Gastroesophageal sphincter (tissue), 4 donors: ENCODE data around the gene COPZ1. TPM values are rescaled to one million over a fixed set of nuclear protein-coding genes. Genes with fewer than 3 reads are reported as not detected.

ENCODE experiments used
- ATAC-seq: fragments of 150-250 bp; one replicate; pipeline ENCODE4 v1.9.1; 2016; ENCODE audit warnings: mild to moderate bottlenecking, moderate library complexity
- H3K27ac ChIP-seq, 4 donors: fragments of 200-600 bp; sonication (generic) in 3 of 4; 1 replicate in 3 of 4; 2 replicates in 1 of 4; pipeline ENCODE4 v1.5.1; 2016 to 2019
- H3K27me3 ChIP-seq: fragments of 200-600 bp; sonication (generic); one replicate; pipeline ENCODE4 v1.5.1; 2019
- H3K36me3 ChIP-seq, 2 donors: fragments of 200-600 bp; sonication (generic); one replicate each; pipeline ENCODE4 v1.5.1; 2019; ENCODE audit warnings: control low read depth in 1 of 2
- H3K4me1 ChIP-seq, 3 donors: fragments of 200-600 bp; sonication (generic); 1 replicate in 2 of 3; 2 replicates in 1 of 3; pipeline ENCODE4 v1.5.1; 2016 to 2019; ENCODE audit warnings: control low read depth in 2 of 3
- H3K4me3 ChIP-seq, 2 donors: fragments of 200-600 bp; sonication (generic); one replicate each; pipeline ENCODE4 v1.5.1; 2019; ENCODE audit warnings: mild to moderate bottlenecking in 1 of 2, moderate library complexity in 1 of 2
- H3K9me3 ChIP-seq, 3 donors: fragments of 200-600 bp; sonication (generic); one replicate each; pipeline ENCODE4 v1.5.1; 2017 to 2019; ENCODE audit warnings: control low read depth in 2 of 3
- CTCF ChIP-seq, 4 experiments: fragments of 200-600 bp in 2 of 4; fragments of 450-650 bp in 2 of 4; sonication (generic) in 1 of 4; IDR thresholded peaks; one replicate each; pipeline ENCODE4 v1.5.1; 2017 to 2019; ENCODE audit warnings: antibody characterized with exemption in 4 of 4, mild to moderate bottlenecking in 2 of 4, moderate library complexity in 2 of 4
- EP300 ChIP-seq: sonication (generic); formaldehyde crosslinking; IDR thresholded peaks from one replicate; pipeline ENCODE4 v1.6.1; 2017; ENCODE audit warnings: antibody characterized with exemption, mild to moderate bottlenecking
- POLR2A ChIP-seq, 2 donors: fragments of 450-650 bp; IDR thresholded peaks; one replicate each; pipeline ENCODE4 v1.6.1; 2017; ENCODE audit warnings: antibody characterized with exemption in 2 of 2, mild to moderate bottlenecking in 2 of 2, moderate library complexity in 1 of 2
- POLR2AphosphoS5 ChIP-seq: sonication (generic); formaldehyde crosslinking; IDR thresholded peaks from one replicate; pipeline ENCODE4 v1.6.1; 2017; ENCODE audit warnings: antibody characterized with exemption
- WGBS, 2 donors: methylation state at CpG; one replicate each; pipeline ENCODE4 v1.1.5; 2018; ENCODE audit warnings: low coverage in 1 of 2; 5-methylcytosine and 5-hydroxymethylcytosine counted together
- total RNA-seq, 4 donors: library from RNA; depleted of rRNA; stranded (reverse); fragments of >200 nt; gene quantifications; one replicate each; pipeline ENCODE4 v1.1.0, GENCODE V29; 2016

COPZ1 gene
- total RNA-seq, 4 donors from 2014 or later = 47.0 to 138 (median 57.5) TPM

- no peaks in the 10 kb centered on the region for H3K9me3 ChIP-seq
- no peak overlapping the region for H3K27ac ChIP-seq
- no peak overlapping the region for H3K4me3 ChIP-seq
- TF ChIP-seq EP300 (no peak), POLR2A (IDR thresholded peaks at IDR 0.05) (no peak), CTCF (IDR thresholded peaks at IDR 0.05) (no peak), POLR2AphosphoS5 (no peak)
- peak; percentile 27 for ATAC-seq
- 92 to 100% methylated on average over 2 of the region's 3 CpGs for WGBS, 2 donors
- peaks cover 0 to 40% (median 9%) of the 10 kb centered on the region in 3 donors for H3K4me1 ChIP-seq
- no peaks in the 10 kb centered on the region for H3K27me3 ChIP-seq
- H3K36me3 ChIP-seq = no peaks in the 10 kb centered on the region
Observed at GRCh38 chr12:54383041-54383609, 58.2 kb downstream of the COPZ1 start.

GRCh38 chr12:54384591-54385041 is 59.7 kb downstream of the COPZ1 start, which contains the start of gene ZNF385A:
Gene ZNF385A, minus strand, starts transcription at chr12:54384733. Its CDS starts 219 bp downstream, at chr12:54384514.
- 80% methylated on average over 1 of the region's 1 CpG; no CpG with 5 or more reads in 1 of the 2 donors for WGBS, 2 donors
- Histone ChIP-seq H3K36me3 (no peaks in the 10 kb centered on the region), H3K27me3 (no peaks in the 10 kb centered on the region), H3K4me3 (peak within 1 kb of the TSS in 1 of 2 donors; percentile 14), H3K4me1 (peaks cover 0 to 26% (median 5%) of the 10 kb centered on the region in 3 donors), H3K27ac (peak within 1 kb of the TSS in 3 of 4 donors; percentile 11 to 48 (median 15)), H3K9me3 (no peaks in the 10 kb centered on the region)
- TF ChIP-seq POLR2A (IDR thresholded peaks at IDR 0.05) = no peak
- ATAC-seq = no peak

- H3K27ac ChIP-seq = peak overlapping the region in 3 of 4 donors; percentile 15 to 48 (median 31)
Observed at GRCh38 chr12:54385251-54385914, 60.5 kb downstream of the COPZ1 start.

GRCh38 chr12:54386403-54387113 is 61.6 kb downstream of the COPZ1 start:
- Histone ChIP-seq H3K4me1 (peaks cover 0 to 34% (median 6%) of the 10 kb centered on the region in 3 donors), H3K4me3 (no peak overlapping the region), H3K36me3 (no peaks in the 10 kb centered on the region), H3K27ac (no peak overlapping the region), H3K27me3 (no peaks in the 10 kb centered on the region), H3K9me3 (no peaks in the 10 kb centered on the region)
- no peak for ATAC-seq
- TF ChIP-seq POLR2A (IDR thresholded peaks at IDR 0.05) = no peak
- no peak for TF ChIP-seq POLR2AphosphoS5
- no peak for TF ChIP-seq CTCF (IDR thresholded peaks at IDR 0.05)
- TF ChIP-seq EP300 = no peak
- 79 to 100% methylated on average over 2 of the region's 3 CpGs for WGBS, 2 donors

More at GRCh38 chr12:54385251-54385914, 60.5 kb downstream of the COPZ1 start:
- peak overlapping the region in 1 of 2 donors; percentile 14 for H3K4me3 ChIP-seq
- no peaks in the 10 kb centered on the region for H3K36me3 ChIP-seq
- no peaks in the 10 kb centered on the region for H3K27me3 ChIP-seq
- peaks cover 0 to 23% (median 5%) of the 10 kb centered on the region in 3 donors for H3K4me1 ChIP-seq
- no peak for TF ChIP-seq CTCF (IDR thresholded peaks at IDR 0.05)
- TF ChIP-seq POLR2A (IDR thresholded peaks at IDR 0.05) = no peak
- no peaks in the 10 kb centered on the region for H3K9me3 ChIP-seq
- no peak for ATAC-seq
- WGBS, 2 donors = 58 to 69% methylated on average over 3 of the region's 10 CpGs

GRCh38 chr12:54387114-54387467 is 62.2 kb downstream of the COPZ1 start:
- WGBS, 2 donors = 100% methylated on average over 3 of the region's 3 CpGs; no CpG with 5 or more reads in 1 of the 2 donors
- Histone ChIP-seq H3K27me3 (no peaks in the 10 kb centered on the region), H3K4me3 (no peak overlapping the region), H3K9me3 (no peaks in the 10 kb centered on the region), H3K27ac (no peak overlapping the region), H3K4me1 (peaks cover 0 to 39% (median 10%) of the 10 kb centered on the region in 3 donors), H3K36me3 (no peaks in the 10 kb centered on the region)
- no peak for ATAC-seq
- TF ChIP-seq CTCF (IDR thresholded peaks at IDR 0.05) (no peak), POLR2AphosphoS5 (no peak), EP300 (no peak), POLR2A (IDR thresholded peaks at IDR 0.05) (no peak)
